ENCODE results near the gene APBA2.

- TF ChIP-seq, protein P1, sequence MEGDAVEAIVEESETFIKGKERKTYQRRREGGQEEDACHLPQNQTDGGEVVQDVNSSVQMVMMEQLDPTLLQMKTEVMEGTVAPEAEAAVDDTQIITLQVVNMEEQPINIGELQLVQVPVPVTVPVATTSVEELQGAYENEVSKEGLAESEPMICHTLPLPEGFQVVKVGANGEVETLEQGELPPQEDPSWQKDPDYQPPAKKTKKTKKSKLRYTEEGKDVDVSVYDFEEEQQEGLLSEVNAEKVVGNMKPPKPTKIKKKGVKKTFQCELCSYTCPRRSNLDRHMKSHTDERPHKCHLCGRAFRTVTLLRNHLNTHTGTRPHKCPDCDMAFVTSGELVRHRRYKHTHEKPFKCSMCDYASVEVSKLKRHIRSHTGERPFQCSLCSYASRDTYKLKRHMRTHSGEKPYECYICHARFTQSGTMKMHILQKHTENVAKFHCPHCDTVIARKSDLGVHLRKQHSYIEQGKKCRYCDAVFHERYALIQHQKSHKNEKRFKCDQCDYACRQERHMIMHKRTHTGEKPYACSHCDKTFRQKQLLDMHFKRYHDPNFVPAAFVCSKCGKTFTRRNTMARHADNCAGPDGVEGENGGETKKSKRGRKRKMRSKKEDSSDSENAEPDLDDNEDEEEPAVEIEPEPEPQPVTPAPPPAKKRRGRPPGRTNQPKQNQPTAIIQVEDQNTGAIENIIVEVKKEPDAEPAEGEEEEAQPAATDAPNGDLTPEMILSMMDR (IDR thresholded peaks at IDR 0.05): no peak
- no peak for TF ChIP-seq POLR2A (IDR thresholded peaks at IDR 0.05)
Observed at GRCh38 chr15:28955993-28956421, 70.2 kb downstream of the APBA2 start.
